GM13976 (cell line): ENCODE measurements around the gene HSPH1.

Experiments
- DNase-seq: peaks from one replicate; pipeline ENCODE4 v3.0.0; 2012; ENCODE audit warnings: low spot score
- in situ Hi-C: fragments of 300-500 bp; cut with MboI; formaldehyde crosslinking; loops from one replicate; pipeline ENCODE4 v1.12.0; 2022; ENCODE audit warnings: low sequenced_read_pairs, mixed read lengths, inconsistent platforms; ENCODE audit not compliant: unreplicated experiment
- TF ChIP-seq, protein P1 (sequence below): IDR thresholded peaks from 2 replicates; pipeline ENCODE4 v1.5.1; 2012; ENCODE audit warnings: borderline replicate concordance, mild to moderate bottlenecking; ENCODE audit not compliant: insufficient read depth; ENCODE audit errors: extremely low read depth, missing control alignments, control extremely low read depth

HSPH1 gene

DNA sequence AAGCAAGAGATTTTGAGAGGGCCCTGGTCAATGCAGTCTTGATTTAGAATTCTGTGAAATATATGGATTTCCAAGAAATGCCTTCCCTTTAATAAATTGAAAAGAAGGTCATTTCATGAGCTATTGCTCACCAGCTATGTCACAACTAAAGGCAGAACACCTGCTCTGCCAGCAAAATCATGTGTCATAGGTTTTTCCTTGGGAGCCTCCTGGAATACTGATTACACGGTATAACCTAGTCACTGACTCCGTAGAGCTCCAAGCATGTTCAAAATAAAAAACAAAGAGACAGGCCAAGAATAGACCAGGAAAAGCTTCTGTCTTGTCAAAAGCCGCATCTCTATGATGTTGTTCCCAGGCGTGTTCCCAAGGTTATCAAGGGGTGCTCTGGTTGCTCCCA is 45.5 kb downstream of the HSPH1 start:
- no peak for DNase-seq
- TF ChIP-seq, protein P1, sequence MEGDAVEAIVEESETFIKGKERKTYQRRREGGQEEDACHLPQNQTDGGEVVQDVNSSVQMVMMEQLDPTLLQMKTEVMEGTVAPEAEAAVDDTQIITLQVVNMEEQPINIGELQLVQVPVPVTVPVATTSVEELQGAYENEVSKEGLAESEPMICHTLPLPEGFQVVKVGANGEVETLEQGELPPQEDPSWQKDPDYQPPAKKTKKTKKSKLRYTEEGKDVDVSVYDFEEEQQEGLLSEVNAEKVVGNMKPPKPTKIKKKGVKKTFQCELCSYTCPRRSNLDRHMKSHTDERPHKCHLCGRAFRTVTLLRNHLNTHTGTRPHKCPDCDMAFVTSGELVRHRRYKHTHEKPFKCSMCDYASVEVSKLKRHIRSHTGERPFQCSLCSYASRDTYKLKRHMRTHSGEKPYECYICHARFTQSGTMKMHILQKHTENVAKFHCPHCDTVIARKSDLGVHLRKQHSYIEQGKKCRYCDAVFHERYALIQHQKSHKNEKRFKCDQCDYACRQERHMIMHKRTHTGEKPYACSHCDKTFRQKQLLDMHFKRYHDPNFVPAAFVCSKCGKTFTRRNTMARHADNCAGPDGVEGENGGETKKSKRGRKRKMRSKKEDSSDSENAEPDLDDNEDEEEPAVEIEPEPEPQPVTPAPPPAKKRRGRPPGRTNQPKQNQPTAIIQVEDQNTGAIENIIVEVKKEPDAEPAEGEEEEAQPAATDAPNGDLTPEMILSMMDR = no peak
- in situ Hi-C loops = no loop called here

DNA sequence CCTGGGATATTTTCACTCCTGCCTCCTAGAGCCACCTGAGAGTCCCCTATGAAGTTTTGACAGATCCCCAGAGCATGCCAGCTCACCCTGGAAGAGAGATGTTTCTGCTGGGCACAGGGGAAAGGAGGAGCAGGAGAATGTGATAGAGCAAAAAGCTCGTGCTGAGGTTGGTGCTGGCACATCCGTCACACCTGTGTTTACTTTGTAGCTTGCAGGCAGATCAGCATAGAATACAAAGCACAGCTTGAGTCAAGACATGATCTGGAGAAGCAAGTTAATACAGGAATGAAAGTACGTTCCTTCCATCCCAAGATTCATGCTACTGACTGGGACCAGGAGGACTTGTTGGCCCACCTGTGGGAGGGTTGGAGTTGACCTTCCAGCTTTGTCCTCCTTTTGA is 46.1 kb downstream of the HSPH1 start:
- in situ Hi-C loops = no loop called here
- DNase-seq = no peak
- TF ChIP-seq, protein P1 = no peak

DNA sequence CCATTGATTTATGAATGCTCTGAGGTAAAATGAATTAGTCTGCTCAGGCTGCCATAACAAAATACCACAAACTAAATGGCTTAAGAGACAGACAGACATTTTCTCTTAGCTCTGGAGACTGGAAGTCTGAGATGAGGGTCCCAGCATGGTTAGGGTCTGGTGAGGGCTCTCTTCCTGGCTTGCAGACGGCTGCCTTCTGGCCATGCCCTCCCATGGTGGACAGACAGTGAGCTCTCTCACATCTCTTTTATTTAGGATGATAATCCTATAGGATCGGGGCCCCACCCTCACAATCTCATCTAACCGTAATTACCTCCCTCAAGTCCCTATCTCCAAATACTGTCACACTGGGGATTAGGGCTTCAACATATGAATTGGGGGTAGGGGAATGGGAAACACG is 47.1 kb downstream of the HSPH1 start:
- no peak for DNase-seq
- in situ Hi-C loops = no loop called here
- TF ChIP-seq, protein P1 = no peak

DNA sequence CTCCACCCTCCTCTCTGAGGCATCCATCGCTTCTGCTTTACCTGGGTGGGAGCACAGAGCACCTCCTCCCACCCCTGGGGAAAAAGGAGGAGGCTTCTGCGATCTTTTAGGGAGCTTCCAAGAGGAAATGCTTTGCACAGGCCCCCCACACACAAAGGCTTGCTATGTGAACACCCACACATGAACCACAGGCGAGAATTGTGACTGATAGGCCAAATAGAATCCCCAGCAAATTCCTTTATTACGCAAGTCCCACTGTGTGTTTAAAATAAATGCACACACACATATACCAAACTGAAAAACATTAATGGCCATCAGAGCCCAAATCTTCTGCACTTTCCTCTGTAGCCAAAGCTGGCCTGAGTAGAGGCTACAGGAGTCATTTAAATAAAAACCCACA is 50.6 kb downstream of the HSPH1 start:
- in situ Hi-C loops = no loop called here
- TF ChIP-seq, protein P1 = no peak
- no peak for DNase-seq

DNA sequence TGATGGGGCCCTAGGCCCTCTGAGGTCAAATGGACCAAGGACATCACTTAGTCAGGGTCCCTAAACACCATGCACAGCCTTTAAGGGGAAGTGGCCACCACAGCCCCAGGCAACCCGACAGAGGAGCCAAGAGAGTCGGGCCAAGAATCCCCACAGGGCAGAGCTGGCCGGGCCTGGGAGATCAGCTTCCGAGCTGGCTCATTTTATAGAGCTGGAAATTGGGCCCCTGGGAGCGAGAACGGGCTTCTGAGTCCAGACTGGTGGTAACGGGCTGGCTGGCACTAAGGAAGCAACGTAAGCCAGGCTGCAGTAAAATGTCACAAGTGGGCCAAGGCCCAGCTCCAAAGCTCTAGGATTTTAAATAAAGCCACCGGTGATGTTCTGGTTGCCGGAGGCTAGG is 51.1 kb downstream of the HSPH1 start:
- TF ChIP-seq, protein P1 = no peak
- in situ Hi-C loops = no loop called here
- DNase-seq = no peak

DNA sequence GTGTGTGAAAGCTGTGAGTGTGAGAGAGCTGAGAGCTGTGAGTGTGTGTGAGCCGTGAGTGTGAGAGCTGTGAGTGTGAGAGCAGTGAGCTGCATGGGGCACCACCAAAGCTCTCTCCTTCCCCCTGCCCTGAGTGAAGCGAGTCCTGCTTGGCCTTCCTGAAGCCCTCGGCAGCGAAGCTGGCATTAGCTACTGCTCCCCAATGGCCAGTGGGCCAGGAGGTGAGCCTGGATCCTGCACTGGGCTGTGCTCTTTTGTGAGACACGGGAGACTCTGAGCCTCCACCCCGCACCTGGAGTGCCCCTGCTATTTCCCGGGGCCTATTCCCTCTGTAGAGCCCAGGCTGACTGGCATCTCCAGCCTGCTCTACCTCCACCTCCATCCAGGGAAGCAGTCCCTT is 51.5 kb downstream of the HSPH1 start:
- TF ChIP-seq, protein P1 = no peak
- in situ Hi-C loops = no loop called here

DNA sequence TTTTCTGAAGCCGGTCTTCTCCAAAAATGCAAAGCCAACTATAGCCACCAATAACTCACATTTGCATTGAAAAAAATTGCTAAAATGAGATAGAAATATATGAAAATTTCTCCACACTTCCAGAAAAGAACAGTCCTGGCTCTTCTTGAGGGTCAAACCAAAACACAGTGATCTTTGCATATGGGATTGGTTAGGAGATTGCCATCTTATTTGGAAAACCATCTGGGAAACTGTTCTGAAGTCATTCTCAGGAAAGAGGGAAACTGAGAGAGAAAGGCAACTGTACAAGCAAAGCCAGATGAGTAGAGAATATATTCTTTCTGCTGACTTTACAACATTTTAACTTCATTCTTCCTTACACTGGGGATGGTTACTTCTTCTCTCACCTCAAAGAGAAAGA is 54.6 kb downstream of the HSPH1 start:
- DNase-seq = no peak
- in situ Hi-C loops = no loop called here
- TF ChIP-seq, protein P1 = no peak

More for the DNA sequence above, 51.5 kb downstream of the HSPH1 start:
- DNase-seq = no peak
